GM19324 (cell line): ENCODE data around the gene SPATA20.

Experiments used
- ATAC-seq: cut with Tn5 transposase; IDR thresholded peaks from one replicate; pipeline ENCODE4 v1.9.1; 2021; ENCODE audit warnings: mild to moderate bottlenecking, moderate library complexity; ENCODE audit not compliant: unreplicated experiment, low FRiP score

The SPATA20 gene

GRCh38 chr17:50547035-50547735 lies at the start of gene SPATA20:
SPATA20 (plus strand) TSS chr17:50547174; CDS start chr17:50547209, 35 bp downstream.
- ATAC-seq, result peak; percentile 61

- no peak for ATAC-seq
Observed at GRCh38 chr17:50498021-50498874, 48.7 kb upstream of the SPATA20 start.

- ATAC-seq, result no peak
Observed at GRCh38 chr17:50499270-50499669, 47.7 kb upstream of the SPATA20 start.

- no peak for ATAC-seq
Observed at GRCh38 chr17:50499721-50500120, 47.3 kb upstream of the SPATA20 start.

- ATAC-seq, result no peak
Observed at GRCh38 chr17:50501054-50501453, 45.9 kb upstream of the SPATA20 start.

GRCh38 chr17:50502301-50502990 lies 44.5 kb upstream of the SPATA20 start:
- ATAC-seq, result no peak

- ATAC-seq, result no peak
Observed at GRCh38 chr17:50505591-50506130, 41.3 kb upstream of the SPATA20 start.

- no peak for ATAC-seq
Observed at GRCh38 chr17:50506298-50506697, 40.7 kb upstream of the SPATA20 start.

- ATAC-seq, result peak; percentile 69
Observed at GRCh38 chr17:50507871-50508572, 39.0 kb upstream of the SPATA20 start, which contains the start of gene MYCBPAP. MYCBPAP (plus strand) TSS chr17:50508439; CDS start chr17:50508675, 236 bp downstream.

- ATAC-seq, result no peak
Observed at GRCh38 chr17:50508573-50509460, 38.2 kb upstream of the SPATA20 start.

- ATAC-seq, result no peak
Observed at GRCh38 chr17:50511058-50511457, 35.9 kb upstream of the SPATA20 start.

GRCh38 chr17:50513495-50513894 lies 33.5 kb upstream of the SPATA20 start:
- ATAC-seq, result no peak

- ATAC-seq, result no peak
Observed at GRCh38 chr17:50514388-50514787, 32.6 kb upstream of the SPATA20 start.

- no peak for ATAC-seq
Observed at GRCh38 chr17:50514936-50515702, 31.9 kb upstream of the SPATA20 start.

- no peak for ATAC-seq
Observed at GRCh38 chr17:50517011-50517410, 30.0 kb upstream of the SPATA20 start.

GRCh38 chr17:50517504-50518383 lies 29.2 kb upstream of the SPATA20 start:
- no peak for ATAC-seq

- no peak for ATAC-seq
Observed at GRCh38 chr17:50518384-50519023, 28.5 kb upstream of the SPATA20 start.
